IMR-90 (cell line): ENCODE data around the gene UACA. TPM values are rescaled to one million over a fixed set of nuclear protein-coding genes. Genes with fewer than 3 reads are reported as not detected.
A peak's percentile ranks its signal among the peaks of the same experiment; 100 is the strongest.

Source experiments
- ATAC-seq: fragments of 200-7000 bp; cut with Tn5 transposase; 2 replicates; pipeline ENCODE4 v1.9.1; 2020; ENCODE audit warnings: low read depth, mild to moderate bottlenecking, moderate library complexity
- BruUV-seq: library from RNA; stranded (reverse); fragments of 400-500 nt; replicated peaks from 2 replicates; lab custom pipeline; 2021; lab: Mats Ljungman, UMichigan
- CTCF ChIA-PET: fragments of 300-600 bp; formaldehyde crosslinking; extraction: SDS; loops from one replicate; lab custom pipeline; 2021; ENCODE audit warnings: antibody characterized with exemption; lab: Yijun Ruan, JAX
- POLR2A ChIA-PET: fragments of 300-600 bp; sonication (Branson Sonifier 250); formaldehyde crosslinking; loops from one replicate; lab custom pipeline; 2022; ENCODE audit warnings: antibody characterized with exemption; ENCODE audit not compliant: unreplicated experiment; lab: Charles Lee
- DNase-seq: peaks from one replicate; pipeline ENCODE4 v3.0.0; 2013
- H2AFZ ChIP-seq: replicated peaks from 2 replicates; pipeline ENCODE3; 2013; ENCODE audit warnings: low read length, mild to moderate bottlenecking; ENCODE audit not compliant: poor library complexity
- H2AK5ac ChIP-seq: 2 replicates; pipeline ENCODE4 v1.6.1; 2013; ENCODE audit warnings: low read depth, low read length, inconsistent platforms
- H2AK9ac ChIP-seq: replicated peaks from 2 replicates; pipeline ENCODE3; 2013; ENCODE audit warnings: mild to moderate bottlenecking, low read depth, low read length, moderate library complexity; ENCODE audit not compliant: poor library complexity
- H2BK120ac ChIP-seq: 2 replicates; pipeline ENCODE4 v1.6.1; 2013; ENCODE audit warnings: low read depth, low read length, inconsistent platforms
- H2BK15ac ChIP-seq: 3 replicates; pipeline ENCODE4 v1.6.1; 2013; ENCODE audit warnings: low read depth, low read length, inconsistent platforms
- H2BK20ac ChIP-seq: 2 replicates; pipeline ENCODE4 v1.6.1; 2013; ENCODE audit warnings: low read depth, mild to moderate bottlenecking, inconsistent platforms, low read length, moderate library complexity
- H2BK5ac ChIP-seq: 2 replicates; pipeline ENCODE4 v1.6.1; 2013; ENCODE audit warnings: mild to moderate bottlenecking, low read depth, low read length, inconsistent platforms; ENCODE audit not compliant: poor library complexity, severe bottlenecking
- H3K14ac ChIP-seq: replicated peaks from 2 replicates; pipeline ENCODE4 v1.6.1; 2013; ENCODE audit warnings: low read depth, low read length, inconsistent platforms
- H3K18ac ChIP-seq: 2 replicates; pipeline ENCODE4 v1.6.1; 2013; ENCODE audit warnings: low read depth, low read length, control low read depth
- H3K23ac ChIP-seq: 2 replicates; pipeline ENCODE4 v1.6.1; 2013; ENCODE audit warnings: low read depth, low read length, inconsistent platforms
- H3K27ac ChIP-seq: 2 replicates; pipeline ENCODE4 v1.5.1; 2013; ENCODE audit warnings: mild to moderate bottlenecking, control low read depth, low read length; ENCODE audit not compliant: insufficient read depth
- H3K27me3 ChIP-seq: 2 replicates; pipeline ENCODE4 v1.6.1; 2013; ENCODE audit warnings: low read length; ENCODE audit not compliant: control insufficient read depth, insufficient read depth
- H3K36me3 ChIP-seq: 2 replicates; pipeline ENCODE4 v1.6.1; 2013; ENCODE audit warnings: low read length, mixed read lengths; ENCODE audit not compliant: control insufficient read depth, insufficient read depth
- H3K4ac ChIP-seq: 2 replicates; pipeline ENCODE4 v1.6.1; 2013; ENCODE audit warnings: low read depth, low read length, inconsistent platforms
- H3K4me1 ChIP-seq: 2 replicates; pipeline ENCODE4 v1.6.1; 2013; ENCODE audit warnings: low read length, mixed read lengths; ENCODE audit not compliant: control insufficient read depth, insufficient read depth
- H3K4me2 ChIP-seq: 2 replicates; pipeline ENCODE4 v1.6.1; 2013; ENCODE audit warnings: low read depth, mild to moderate bottlenecking, control low read depth, low read length, moderate library complexity
- H3K4me3 ChIP-seq: 2 replicates; pipeline ENCODE4 v1.5.1; 2013; ENCODE audit warnings: low read depth, mild to moderate bottlenecking, control low read depth, low read length, moderate library complexity; ENCODE audit not compliant: insufficient read depth
- H3K56ac ChIP-seq: 2 replicates; pipeline ENCODE4 v1.6.1; 2013; ENCODE audit warnings: low read length, inconsistent platforms; ENCODE audit not compliant: insufficient read depth; ENCODE audit errors: extremely low read depth
- H3K79me1 ChIP-seq, 2 experiments: 2 replicates each; pipeline ENCODE4 v1.6.1; 2013; ENCODE audit warnings: low read length in 2 of 2, inconsistent platforms in 1 of 2, low read depth in 1 of 2
- H3K9ac ChIP-seq: 2 replicates; pipeline ENCODE4 v1.6.1; 2013; ENCODE audit warnings: low read depth, low read length, control low read depth
- H3K9me1 ChIP-seq: 2 replicates; pipeline ENCODE4 v1.6.1; 2013; ENCODE audit warnings: low read length, inconsistent platforms; ENCODE audit not compliant: insufficient read depth
- H3K9me3 ChIP-seq: 2 replicates; pipeline ENCODE4 v1.6.1; 2013; ENCODE audit warnings: low read length; ENCODE audit not compliant: control insufficient read depth, insufficient read depth
- H4K20me1 ChIP-seq: 2 replicates; pipeline ENCODE4 v1.6.1; 2013; ENCODE audit warnings: low read length, inconsistent platforms; ENCODE audit not compliant: insufficient read depth
- H4K5ac ChIP-seq: 2 replicates; pipeline ENCODE4 v1.6.1; 2013; ENCODE audit warnings: mild to moderate bottlenecking, low read depth, low read length, control low read depth
- H4K8ac ChIP-seq, 2 experiments: 2 replicates each; pipeline ENCODE4 v1.6.1; 2013; ENCODE audit warnings: low read depth in 2 of 2, low read length in 2 of 2, control low read depth in 1 of 2, inconsistent platforms in 1 of 2
- H4K91ac ChIP-seq: 2 replicates; pipeline ENCODE4 v1.6.1; 2013; ENCODE audit warnings: low read depth, low read length, inconsistent platforms; ENCODE audit not compliant: insufficient read depth
- BHLHE40 ChIP-seq: fragments of 150-350 bp; IDR thresholded peaks from 2 replicates; pipeline ENCODE4 v1.6.1; 2016; ENCODE audit warnings: mild to moderate bottlenecking, low read depth, low read length
- CEBPB ChIP-seq: IDR thresholded peaks from 2 replicates; pipeline ENCODE4 v1.6.1; 2012; ENCODE audit warnings: low read depth, low read length, improper control_type of control experiment
- FOS ChIP-seq: fragments of 150-350 bp; IDR thresholded peaks from 2 replicates; pipeline ENCODE4 v1.6.1; 2016; ENCODE audit warnings: low read depth, low read length
- MXI1 ChIP-seq: IDR thresholded peaks from 2 replicates; pipeline ENCODE4 v1.6.1; 2012; ENCODE audit warnings: low read depth, mild to moderate bottlenecking, low read length, moderate library complexity, borderline replicate concordance
- RAD21 ChIP-seq: IDR thresholded peaks from 2 replicates; pipeline ENCODE4 v1.6.1; 2012; ENCODE audit warnings: low read length, improper control_type of control experiment
- WGBS, 2 experiments: methylation state at CpG; one replicate each; pipeline versions ENCODE4 v1.1.5 to v1.1.7; 2013; ENCODE audit warnings: missing lambda C conversion rate in 2 of 2; ENCODE audit not compliant: insufficient read length in 1 of 2; ENCODE audit errors: extremely low coverage in 2 of 2; 5-methylcytosine and 5-hydroxymethylcytosine counted together
- dilution Hi-C: fragments of 300-500 bp; cut with HindIII; formaldehyde crosslinking; loops from one replicate; pipeline ENCODE4 v1.14.3; 2018; ENCODE audit warnings: low sequenced_read_pairs; ENCODE audit not compliant: unreplicated experiment
- in situ Hi-C: fragments of 300-500 bp; cut with MboI; formaldehyde crosslinking; loops from 3 replicates; pipeline ENCODE4 v1.14.3; 2019; ENCODE audit warnings: low sequenced_read_pairs, inconsistent platforms, mixed read lengths
- intact Hi-C: fragments of 100-400 bp; cut with micrococcal nuclease; formaldehyde crosslinking; loops from 2 replicates; pipeline ENCODE4 v1.10.0; 2022
- polyA plus RNA-seq, 3 experiments: library from polyadenylated mRNA; depleted of rRNA; stranded (reverse); fragments of >200 nt; gene quantifications; 2 replicates each; pipeline ENCODE4 v1.2.3, GENCODE V29; 2012; ENCODE audit warnings: low replicate concordance in 1 of 3
- total RNA-seq: library from RNA; depleted of rRNA; stranded (reverse); fragments of >200 nt; gene quantifications from 2 replicates; pipeline ENCODE4 v1.2.3, GENCODE V29; 2012

The UACA gene
- total and polyA plus RNA-seq, 2 of the 4 experiments (the other 2 are of a cell fraction), result 156 to 507 TPM

- Histone ChIP-seq H3K27ac (no peak overlapping the region), H2BK5ac (peak overlapping the region; percentile 52), H3K4me3 (no peak overlapping the region), H4K91ac (no peak overlapping the region), H3K79me1 (peaks cover 20 to 62% of the 10 kb centered on the region in 2 experiments), H2BK20ac (no peak overlapping the region), H2AK5ac (no peak overlapping the region), H3K23ac (no peak overlapping the region; the same call in 1 of the 2 replicates), H2BK15ac (no peak overlapping the region), H3K9ac (no peak overlapping the region), H2AFZ (no peak overlapping the region), H2AK9ac (no peak overlapping the region), H2BK120ac (peak overlapping the region; percentile 40; the same call in 1 of the 2 replicates), H3K14ac (0 out of 2 replicates have a peak overlapping the region, but pooled peaks have one; percentile 49), H3K4me2 (peak overlapping the region; percentile 66), H3K18ac (peak overlapping the region; percentile 20; the same call in 1 of the 2 replicates), H4K5ac (no peak overlapping the region; the same call in 1 of the 2 replicates), H3K56ac (no peak overlapping the region), H3K9me1 (peaks cover 6% of the 10 kb centered on the region; the same call in 1 of the 2 replicates), H3K4ac (no peak overlapping the region; the same call in 1 of the 2 replicates), H3K9me3 (no peaks in the 10 kb centered on the region), H3K4me1 (peaks cover 17% of the 10 kb centered on the region), H3K27me3 (no peaks in the 10 kb centered on the region), H4K20me1 (peaks cover 26% of the 10 kb centered on the region), H4K8ac (no peak overlapping the region), H3K36me3 (peaks cover 4% of the 10 kb centered on the region)
- ChIA-PET CTCF (interaction anchor here (0.6 kb wide), 1 partner anchor 90 kb away, joined by 4 read pairs; no protein-coding TSS in a partner anchor), POLR2A (no interaction called here)
- in situ Hi-C loops (no loop called here), intact Hi-C loops (loop anchor here (2.0 kb wide), 1 partner anchor 14 kb away; no protein-coding TSS in a partner anchor), dilution Hi-C loops (no loop called here)
- DNase-seq, result no peak
- TF ChIP-seq BHLHE40, result no peak
- TF ChIP-seq FOS, result no peak
- no peak for TF ChIP-seq RAD21
- no peak for TF ChIP-seq CEBPB
- TF ChIP-seq MXI1, result no peak
- no TSS peak for BruUV-seq
- no peak for ATAC-seq
- WGBS, 2 experiments, result no CpG with 5 or more reads among the region's 3 CpGs
Observed at GRCh38 chr15:70698836-70699390, 64.4 kb downstream of the UACA start.
